Measurements from ENCODE around the gene ARRB1. TPM values are rescaled to one million over a fixed set of nuclear protein-coding genes. Genes with fewer than 3 reads are reported as not detected.

ARRB1 gene
- total and polyA plus RNA-seq, 2 of the 13 experiments (the other 11 are each of a cell fraction or from before 2014, with no cell fraction given), result 22.5 to 35.7 TPM

GRCh38 chr11:75233754-75234172, 117.7 kb downstream of the ARRB1 start (continued):
- TF ChIP-seq, protein P1, sequence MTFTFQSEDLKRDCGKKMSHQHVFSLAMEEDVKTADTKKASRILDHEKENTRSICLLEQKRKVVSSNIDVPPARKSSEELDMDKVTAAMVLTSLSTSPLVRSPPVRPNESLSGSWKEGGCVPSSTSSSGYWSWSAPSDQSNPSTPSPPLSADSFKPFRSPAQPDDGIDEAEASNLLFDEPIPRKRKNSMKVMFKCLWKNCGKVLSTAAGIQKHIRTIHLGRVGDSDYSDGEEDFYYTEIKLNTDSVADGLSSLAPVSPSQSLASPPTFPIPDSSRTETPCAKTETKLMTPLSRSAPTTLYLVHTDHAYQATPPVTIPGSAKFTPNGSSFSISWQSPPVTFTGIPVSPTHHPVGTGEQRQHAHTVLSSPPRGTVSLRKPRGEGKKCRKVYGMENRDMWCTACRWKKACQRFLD (CRISPR knock-in tag; IDR thresholded peaks at IDR 0.05; ENCODE audit: borderline replicate concordance), result no peak
- TF ChIP-seq ZNF574 (CRISPR knock-in tag; IDR thresholded peaks at IDR 0.05) (peak; percentile 58), PBX3 (CRISPR knock-in tag; IDR thresholded peaks at IDR 0.05; ENCODE audit: borderline replicate concordance) (0 out of 2 replicates have a peak, but pooled peaks have one; percentile 50), KDM2A (CRISPR knock-in tag; IDR thresholded peaks at IDR 0.05; ENCODE audit: borderline replicate concordance, low read depth) (0 out of 2 replicates have a peak, but pooled peaks have one; percentile 36), TARDBP (CRISPR knock-in tag; IDR thresholded peaks at IDR 0.05) (no peak), LCORL (IDR thresholded peaks at IDR 0.05) (no peak), LCORL (CRISPR knock-in tag; IDR thresholded peaks at IDR 0.05) (no peak), ZNF382 (CRISPR knock-in tag; IDR thresholded peaks at IDR 0.05; ENCODE audit: borderline replicate concordance) (no peak), WIZ (CRISPR knock-in tag; IDR thresholded peaks at IDR 0.05) (peak; percentile 91; the same call in 1 of the 2 replicates), THRA (CRISPR knock-in tag; IDR thresholded peaks at IDR 0.05; ENCODE audit: borderline replicate concordance) (peak; percentile 65), ZNF589 (CRISPR knock-in tag; conservative IDR thresholded peaks at IDR 0.05) (no peak), ZNF792 (CRISPR knock-in tag; IDR thresholded peaks at IDR 0.05) (peak; percentile 80), SALL2 (CRISPR knock-in tag; IDR thresholded peaks at IDR 0.05) (no peak), ZNF256 (CRISPR knock-in tag; conservative IDR thresholded peaks at IDR 0.05) (peak; percentile 92), NKX3-1 (CRISPR knock-in tag; IDR thresholded peaks at IDR 0.05) (peak; percentile 74; the same call in 1 of the 2 replicates), ZBTB26 (CRISPR knock-in tag; IDR thresholded peaks at IDR 0.05; ENCODE audit: borderline replicate concordance) (0 out of 2 replicates have a peak, but pooled peaks have one; percentile 68), ZFP36L2 (CRISPR knock-in tag; IDR thresholded peaks at IDR 0.05) (peak; percentile 93; the same call in 1 of the 2 replicates), ZNF441 (CRISPR knock-in tag; IDR thresholded peaks at IDR 0.05; ENCODE audit: borderline replicate concordance) (peak; percentile 71; the same call in 1 of the 2 replicates), FOXK1 (CRISPR knock-in tag; IDR thresholded peaks at IDR 0.05; ENCODE audit: borderline replicate concordance, low read depth) (peak; percentile 71; the same call in 1 of the 2 replicates)
- TF ChIP-seq, protein P2, sequence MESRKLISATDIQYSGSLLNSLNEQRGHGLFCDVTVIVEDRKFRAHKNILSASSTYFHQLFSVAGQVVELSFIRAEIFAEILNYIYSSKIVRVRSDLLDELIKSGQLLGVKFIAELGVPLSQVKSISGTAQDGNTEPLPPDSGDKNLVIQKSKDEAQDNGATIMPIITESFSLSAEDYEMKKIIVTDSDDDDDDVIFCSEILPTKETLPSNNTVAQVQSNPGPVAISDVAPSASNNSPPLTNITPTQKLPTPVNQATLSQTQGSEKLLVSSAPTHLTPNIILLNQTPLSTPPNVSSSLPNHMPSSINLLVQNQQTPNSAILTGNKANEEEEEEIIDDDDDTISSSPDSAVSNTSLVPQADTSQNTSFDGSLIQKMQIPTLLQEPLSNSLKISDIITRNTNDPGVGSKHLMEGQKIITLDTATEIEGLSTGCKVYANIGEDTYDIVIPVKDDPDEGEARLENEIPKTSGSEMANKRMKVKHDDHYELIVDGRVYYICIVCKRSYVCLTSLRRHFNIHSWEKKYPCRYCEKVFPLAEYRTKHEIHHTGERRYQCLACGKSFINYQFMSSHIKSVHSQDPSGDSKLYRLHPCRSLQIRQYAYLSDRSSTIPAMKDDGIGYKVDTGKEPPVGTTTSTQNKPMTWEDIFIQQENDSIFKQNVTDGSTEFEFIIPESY (CRISPR knock-in tag; IDR thresholded peaks at IDR 0.05), result no peak
